ENCODE data around the gene NEU3.

Gene NEU3

GRCh38 chr11:74953451-74953850 is 35.3 kb upstream of the NEU3 start:
- Histone ChIP-seq H3K79me2 (ENCODE audit: low read length) (peaks cover 98% of the 10 kb centered on the region), H3K9ac (ENCODE audit: low read length) (peak overlapping the region; percentile 99), H4K20me1 (ENCODE audit: insufficient read depth, low read length) (peaks cover 16% of the 10 kb centered on the region), H3K4me2 (ENCODE audit: low read depth, low read length) (peak overlapping the region; percentile 88), H3F3A (ENCODE audit: insufficient read depth, low read length) (peaks cover 54% of the 10 kb centered on the region), H3K4me3 (ENCODE audit: low read length) (peak overlapping the region; percentile 93), H3K4me1 (ENCODE audit: low read length) (peaks cover 51% of the 10 kb centered on the region), H3K27ac (ENCODE audit: low read length) (peak overlapping the region; percentile 97), H3K27me3 (replicated peaks; ENCODE audit: insufficient read depth, low read length) (no peaks in the 10 kb centered on the region), H3K36me3 (replicated peaks; ENCODE audit: insufficient read depth, low read length) (peaks cover 6% of the 10 kb centered on the region), H2AFZ (ENCODE audit: low read length) (no peak overlapping the region), H3K9me3 (replicated peaks; ENCODE audit: insufficient read depth, low read length) (no peaks in the 10 kb centered on the region), H3K9me2 (replicated peaks; ENCODE audit: insufficient read depth, low read length) (no peaks in the 10 kb centered on the region)
- peak; percentile 87 for DNase-seq
- TF ChIP-seq, protein P1, sequence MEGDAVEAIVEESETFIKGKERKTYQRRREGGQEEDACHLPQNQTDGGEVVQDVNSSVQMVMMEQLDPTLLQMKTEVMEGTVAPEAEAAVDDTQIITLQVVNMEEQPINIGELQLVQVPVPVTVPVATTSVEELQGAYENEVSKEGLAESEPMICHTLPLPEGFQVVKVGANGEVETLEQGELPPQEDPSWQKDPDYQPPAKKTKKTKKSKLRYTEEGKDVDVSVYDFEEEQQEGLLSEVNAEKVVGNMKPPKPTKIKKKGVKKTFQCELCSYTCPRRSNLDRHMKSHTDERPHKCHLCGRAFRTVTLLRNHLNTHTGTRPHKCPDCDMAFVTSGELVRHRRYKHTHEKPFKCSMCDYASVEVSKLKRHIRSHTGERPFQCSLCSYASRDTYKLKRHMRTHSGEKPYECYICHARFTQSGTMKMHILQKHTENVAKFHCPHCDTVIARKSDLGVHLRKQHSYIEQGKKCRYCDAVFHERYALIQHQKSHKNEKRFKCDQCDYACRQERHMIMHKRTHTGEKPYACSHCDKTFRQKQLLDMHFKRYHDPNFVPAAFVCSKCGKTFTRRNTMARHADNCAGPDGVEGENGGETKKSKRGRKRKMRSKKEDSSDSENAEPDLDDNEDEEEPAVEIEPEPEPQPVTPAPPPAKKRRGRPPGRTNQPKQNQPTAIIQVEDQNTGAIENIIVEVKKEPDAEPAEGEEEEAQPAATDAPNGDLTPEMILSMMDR (IDR thresholded peaks at IDR 0.05; ENCODE audit: low read length) = no peak
- TF ChIP-seq EZH2 (optimal IDR thresholded peaks at IDR 0.05; ENCODE audit: low read depth, low read length) (no peak), EZH2phosphoT487 (IDR thresholded peaks at IDR 0.05; ENCODE audit: low read length) (no peak)

- peaks cover 59% of the 10 kb centered on the region for H3K4me1 ChIP-seq (ENCODE audit: low read length)
- H3K9ac ChIP-seq (ENCODE audit: low read length) = peak overlapping the region; percentile 77
- DNase-seq = no peak
- peaks cover 54% of the 10 kb centered on the region for H3F3A ChIP-seq (ENCODE audit: insufficient read depth, low read length)
- H3K36me3 ChIP-seq (replicated peaks; ENCODE audit: insufficient read depth, low read length) = peaks cover 11% of the 10 kb centered on the region
- no peak for TF ChIP-seq EZH2phosphoT487 (IDR thresholded peaks at IDR 0.05; ENCODE audit: low read length)
- TF ChIP-seq, protein P1 (IDR thresholded peaks at IDR 0.05; ENCODE audit: low read length) = no peak
- TF ChIP-seq EZH2 (optimal IDR thresholded peaks at IDR 0.05; ENCODE audit: low read depth, low read length) = no peak
- H3K4me2 ChIP-seq (ENCODE audit: low read depth, low read length) = peak overlapping the region; percentile 88
- no peak overlapping the region for H2AFZ ChIP-seq (ENCODE audit: low read length)
- peaks cover 24% of the 10 kb centered on the region for H4K20me1 ChIP-seq (ENCODE audit: insufficient read depth, low read length)
- peak overlapping the region; percentile 97 for H3K27ac ChIP-seq (ENCODE audit: low read length)
- peaks cover 98% of the 10 kb centered on the region for H3K79me2 ChIP-seq (ENCODE audit: low read length)
- H3K27me3 ChIP-seq (replicated peaks; ENCODE audit: insufficient read depth, low read length) = no peaks in the 10 kb centered on the region
- H3K4me3 ChIP-seq (ENCODE audit: low read length) = peak overlapping the region; percentile 46
- H3K9me3 ChIP-seq (replicated peaks; ENCODE audit: insufficient read depth, low read length) = no peaks in the 10 kb centered on the region
- H3K9me2 ChIP-seq (replicated peaks; ENCODE audit: insufficient read depth, low read length) = no peaks in the 10 kb centered on the region
These were observed 34.5 kb upstream of the NEU3 start for GRCh38 chr11:74954199-74954598.

GRCh38 chr11:74956397-74957015 is 32.2 kb upstream of the NEU3 start:
- TF ChIP-seq EZH2phosphoT487 (IDR thresholded peaks at IDR 0.05; ENCODE audit: low read length) (no peak), EZH2 (optimal IDR thresholded peaks at IDR 0.05; ENCODE audit: low read depth, low read length) (no peak)
- TF ChIP-seq, protein P1 (IDR thresholded peaks at IDR 0.05; ENCODE audit: low read length) = no peak
- H3K4me1 ChIP-seq (ENCODE audit: low read length) = peaks cover 75% of the 10 kb centered on the region
- peak overlapping the region; percentile 49 for H3K4me2 ChIP-seq (ENCODE audit: low read depth, low read length)
- H3K9me3 ChIP-seq (replicated peaks; ENCODE audit: insufficient read depth, low read length) = no peaks in the 10 kb centered on the region
- H3K9ac ChIP-seq (ENCODE audit: low read length) = peak overlapping the region; percentile 12; the same call in 1 of the 2 replicates
- H4K20me1 ChIP-seq (ENCODE audit: insufficient read depth, low read length) = peaks cover 46% of the 10 kb centered on the region
- peak overlapping the region; percentile 3; the same call in 1 of the 2 replicates for H3K27ac ChIP-seq (ENCODE audit: low read length)
- H3K36me3 ChIP-seq (replicated peaks; ENCODE audit: insufficient read depth, low read length) = peaks cover 11% of the 10 kb centered on the region
- DNase-seq = no peak
- H3K9me2 ChIP-seq (replicated peaks; ENCODE audit: insufficient read depth, low read length) = no peaks in the 10 kb centered on the region
- H2AFZ ChIP-seq (ENCODE audit: low read length) = no peak overlapping the region
- peaks cover 98% of the 10 kb centered on the region for H3K79me2 ChIP-seq (ENCODE audit: low read length)
- H3F3A ChIP-seq (ENCODE audit: insufficient read depth, low read length) = peaks cover 33% of the 10 kb centered on the region
- no peaks in the 10 kb centered on the region for H3K27me3 ChIP-seq (replicated peaks; ENCODE audit: insufficient read depth, low read length)
- peak overlapping the region; percentile 16; the same call in 1 of the 2 replicates for H3K4me3 ChIP-seq (ENCODE audit: low read length)
